Activated CD8-positive, alpha-beta memory T cell treated with anti-CD3 and anti-CD28 coated beads for 1 hour (primary cell): ENCODE data around the gene KCNAB3.
"Not testable (repeated sequence)": the region's sequence is repeated elsewhere in the genome, so short reads cannot be mapped to it uniquely, and the experiment has no call there.

Experiments
- DNase-seq, 2 donors: peaks; one replicate each; pipeline ENCODE4 v3.0.0-alpha.2; 2020; ENCODE audit warnings: low read depth in 1 of 2; ENCODE audit errors: extremely low read depth in 1 of 2

KCNAB3 gene

DNA sequence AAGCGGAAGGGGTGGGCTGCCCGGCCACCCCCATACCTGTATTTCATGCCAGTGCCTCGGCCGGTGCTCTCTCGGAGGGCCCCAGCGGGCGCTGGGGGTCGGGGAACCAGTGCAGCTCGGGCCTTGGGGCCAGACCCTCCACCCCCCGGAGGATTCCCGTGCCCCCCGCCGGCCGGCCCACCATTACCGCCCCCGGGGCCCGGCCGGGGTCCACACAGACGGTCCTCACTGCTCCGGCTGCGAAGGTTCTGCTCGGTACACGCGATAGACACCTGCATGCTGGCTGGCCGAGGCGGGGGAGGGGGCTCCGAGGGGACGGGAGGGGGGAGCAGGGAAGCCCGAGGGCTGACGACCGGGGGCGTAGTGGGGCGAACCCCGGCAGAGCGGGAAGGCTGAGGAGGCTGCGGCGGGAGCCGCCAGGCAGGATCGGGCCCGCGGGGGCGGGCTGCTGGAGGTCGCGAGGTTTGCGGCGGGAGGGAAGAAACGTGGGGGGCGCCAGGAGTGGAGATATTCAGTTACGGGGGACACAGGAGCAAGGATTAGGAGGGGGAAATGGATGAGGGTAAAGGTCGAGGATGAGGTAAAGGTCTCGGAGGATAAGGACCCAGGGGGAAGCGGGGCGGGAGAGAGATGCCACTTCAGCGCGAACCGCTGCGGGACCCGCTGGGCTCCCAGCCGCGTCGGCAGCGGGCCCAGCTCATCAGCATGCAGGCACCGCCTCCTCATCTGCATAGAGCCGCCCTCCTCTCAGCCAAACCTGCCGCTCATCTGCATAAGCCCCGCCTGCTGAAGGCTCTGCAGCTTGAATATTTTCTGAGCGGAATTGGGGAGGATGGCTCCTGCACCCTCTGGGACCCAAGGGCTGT, at the start of gene KCNAB3:
Gene KCNAB3, minus strand, starts transcription at position 699 of the 866 bp plus-strand sequence. Its CDS starts 421 bp downstream, at position 278.
- no peak for DNase-seq

DNA sequence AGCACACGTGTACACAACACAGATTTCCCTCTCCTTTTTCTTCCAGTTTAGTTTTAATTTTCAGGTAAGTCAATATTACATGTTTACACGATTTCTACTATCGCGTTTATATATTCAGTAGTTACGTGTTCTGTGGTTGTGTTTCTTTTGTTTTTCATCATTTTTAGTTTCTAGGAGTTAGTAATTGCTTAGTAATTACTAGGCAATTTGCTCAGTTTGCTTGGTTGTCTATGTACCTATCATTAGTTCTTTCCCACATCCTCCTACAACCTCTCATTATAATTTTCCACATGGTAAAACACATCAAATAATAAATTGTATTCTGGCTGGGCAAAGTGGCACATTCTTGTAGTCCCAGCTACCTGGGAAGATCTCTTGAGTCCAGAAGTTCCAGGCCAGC, 48.1 kb upstream of the KCNAB3 start:
- no peak for DNase-seq

DNA sequence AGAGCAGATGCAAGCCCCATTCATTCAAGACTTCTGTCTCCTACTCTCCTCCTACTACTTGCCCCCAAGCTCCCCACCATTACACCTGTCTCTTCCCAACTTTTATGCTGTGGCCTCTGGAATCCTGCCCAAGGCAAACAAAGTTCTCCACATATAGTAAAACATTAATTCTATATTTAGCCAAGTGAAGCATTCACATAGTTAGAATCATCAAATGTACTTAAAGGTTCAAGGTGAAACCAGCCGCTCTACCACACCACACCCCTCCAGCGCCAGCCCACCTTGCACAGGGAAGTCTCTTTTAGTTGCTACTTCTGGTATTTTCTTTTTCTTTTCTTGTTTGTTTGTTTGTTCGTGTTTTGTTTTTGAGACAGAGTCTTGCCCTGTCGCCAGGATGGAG, 47.4 kb upstream of the KCNAB3 start:
- DNase-seq: no peak

GRCh38 chr17:7974638-7975131, 45.0 kb upstream of the KCNAB3 start:
- no peak for DNase-seq

DNA sequence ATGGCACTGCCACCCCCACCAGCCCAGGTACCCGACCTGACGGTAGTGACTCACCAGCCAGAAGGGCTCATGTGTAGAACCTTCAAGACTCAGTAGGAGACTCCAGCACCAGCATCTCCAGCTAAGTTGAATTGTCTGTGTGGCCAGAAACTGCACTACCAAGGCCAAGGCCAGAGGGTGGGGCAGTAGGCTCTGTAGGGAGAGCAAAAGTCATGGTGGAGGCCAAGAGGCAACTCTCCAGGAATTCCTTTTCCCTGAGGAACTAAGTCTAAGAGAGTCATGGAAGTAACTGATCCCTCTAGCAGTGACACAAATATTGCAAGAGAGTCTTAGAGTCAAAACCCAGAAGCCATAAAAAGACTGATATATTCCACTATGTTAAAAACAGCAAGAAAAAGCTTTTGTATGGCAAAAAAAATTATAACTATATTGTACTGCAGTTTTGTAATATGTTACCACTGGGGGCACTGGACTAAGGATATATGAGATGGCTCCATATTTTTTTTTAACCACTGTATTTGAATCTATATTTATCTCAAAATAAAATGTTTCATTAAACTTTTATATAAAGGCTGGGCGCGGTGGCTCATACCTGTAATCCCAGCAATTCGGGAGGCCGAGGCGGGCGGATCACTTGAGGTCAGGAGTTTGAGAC, 42.6 kb upstream of the KCNAB3 start:
- DNase-seq: no peak

- DNase-seq: no peak
Measured at GRCh38 chr17:7971651-7972050, 42.0 kb upstream of the KCNAB3 start.

GRCh38 chr17:7969433-7969832, 39.8 kb upstream of the KCNAB3 start:
- no peak for DNase-seq

DNA sequence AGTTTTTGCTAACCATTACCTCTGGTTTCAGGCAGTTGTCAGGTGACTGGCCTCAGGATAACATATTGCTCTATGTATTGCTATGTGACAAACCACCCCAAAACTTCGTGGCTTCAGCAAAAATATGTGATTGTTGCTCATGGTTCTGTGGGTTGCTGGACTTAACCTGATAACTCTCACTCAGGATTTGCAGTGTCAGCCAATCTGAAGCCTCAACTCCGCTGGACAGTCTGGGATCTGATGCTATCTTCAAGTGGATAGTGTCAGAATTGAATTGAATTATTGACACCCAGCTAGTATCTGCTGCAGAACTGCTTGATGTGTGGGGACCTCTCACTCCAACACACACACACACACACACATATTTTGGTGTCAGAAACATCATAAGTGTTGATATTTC, 38.1 kb upstream of the KCNAB3 start:
- no peak for DNase-seq

DNA sequence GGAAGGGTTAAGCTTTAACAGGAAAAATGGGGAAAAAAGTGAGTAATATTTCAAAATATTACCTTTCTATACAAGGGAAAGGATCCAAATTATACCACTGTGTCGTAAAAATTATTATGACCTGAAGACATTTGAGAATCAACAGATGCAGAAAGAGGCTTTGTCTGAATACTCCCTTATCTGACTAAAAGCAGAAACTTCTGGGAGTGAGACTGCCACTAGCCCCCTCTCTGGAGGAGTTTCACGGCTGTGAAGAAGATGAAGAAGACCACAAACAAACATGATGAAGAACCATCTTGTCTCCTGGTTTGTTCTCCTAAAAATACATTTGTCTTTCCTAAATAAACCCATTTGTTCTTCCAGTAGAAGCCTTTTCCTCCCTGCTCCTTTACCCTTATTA, 31.8 kb upstream of the KCNAB3 start:
- no peak for DNase-seq

- no peak for DNase-seq
Measured at GRCh38 chr17:7959503-7960253, 30.0 kb upstream of the KCNAB3 start.

DNA sequence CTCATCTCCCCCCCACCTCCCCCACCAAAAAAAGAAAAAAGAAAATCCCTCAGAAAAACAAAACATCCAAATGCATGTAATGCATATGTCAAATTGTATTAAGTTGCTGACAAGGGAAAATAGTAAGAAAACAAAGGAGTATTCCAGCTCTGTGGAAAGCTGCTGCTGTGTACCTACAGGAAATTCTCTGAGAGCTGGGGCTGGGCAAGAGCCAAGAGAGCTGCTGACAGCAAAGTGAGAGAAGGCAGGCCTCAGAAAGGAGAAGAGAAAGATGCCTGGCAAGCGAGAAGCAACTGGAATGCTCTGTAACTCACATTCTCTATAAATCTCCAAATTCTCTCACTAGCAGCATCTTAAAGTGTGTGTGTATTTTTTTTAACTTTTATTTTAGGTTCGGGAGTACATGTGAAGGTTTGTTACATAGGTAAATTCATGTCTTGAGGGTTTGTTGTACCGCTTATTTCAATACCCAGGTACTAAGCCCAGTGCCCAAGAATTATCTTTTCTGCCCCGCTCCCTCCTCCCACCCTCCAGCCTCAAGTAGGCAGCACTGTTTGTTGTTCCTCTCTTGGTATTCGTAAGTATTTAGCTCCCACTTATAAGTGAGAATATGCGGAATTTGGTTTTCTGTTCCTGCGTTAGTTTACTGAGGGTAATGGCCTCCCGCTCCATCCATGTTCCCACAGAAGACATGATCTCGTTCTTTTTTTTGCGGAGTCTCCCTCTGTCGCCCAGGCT, 26.7 kb upstream of the KCNAB3 start:
- DNase-seq: no peak

GRCh38 chr17:7955414-7956227, 26.0 kb upstream of the KCNAB3 start:
- no peak for DNase-seq

DNA sequence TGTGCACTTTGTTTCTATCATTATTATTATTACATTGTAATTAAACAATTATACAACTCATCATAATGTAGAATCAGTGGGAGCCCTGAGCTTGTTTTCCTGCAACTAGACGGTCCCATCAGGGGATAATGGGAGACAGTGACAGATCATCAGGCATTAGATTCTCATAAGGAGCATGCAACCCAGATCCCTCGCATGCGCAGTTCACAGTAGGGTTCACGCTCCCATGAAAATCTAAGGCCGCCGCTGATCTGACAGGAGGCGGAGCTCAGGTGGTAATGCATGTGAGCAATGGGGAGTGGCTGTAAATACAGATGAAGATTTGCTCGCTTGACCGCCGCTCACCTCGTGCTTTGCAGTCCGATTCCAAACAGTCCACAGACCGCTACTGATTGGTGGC, 23.6 kb upstream of the KCNAB3 start:
- DNase-seq: not testable (repeated sequence)

DNA sequence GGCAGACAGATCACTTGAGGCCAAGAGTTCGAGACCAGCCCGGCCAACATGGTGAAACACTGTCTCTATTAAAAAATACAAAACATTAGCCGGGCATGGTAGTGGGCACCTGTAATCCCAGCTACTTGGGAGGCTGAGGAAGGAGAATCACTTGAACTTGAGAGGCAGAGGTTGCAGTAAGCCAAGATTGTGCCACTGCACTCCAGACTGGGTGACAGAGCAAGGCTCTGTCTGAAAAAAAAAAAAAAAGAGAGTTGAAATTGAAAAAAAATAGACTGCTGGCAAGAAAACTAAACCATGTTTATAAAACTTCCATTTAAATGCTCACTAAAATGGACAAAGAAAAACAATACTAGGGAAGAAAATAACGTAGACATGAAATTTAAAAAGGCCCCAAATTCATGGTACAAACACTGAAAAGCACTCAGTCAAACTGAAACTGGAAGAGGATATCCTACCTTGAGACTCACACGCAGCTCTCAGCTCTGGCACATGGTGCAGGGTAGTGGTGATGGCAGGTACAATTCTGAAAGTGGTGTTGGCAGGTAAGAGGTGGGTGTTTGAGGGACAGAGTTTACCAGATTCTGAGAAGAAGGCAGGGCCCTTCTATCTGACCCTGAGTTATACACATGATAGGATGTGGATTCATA, 21.6 kb upstream of the KCNAB3 start:
- no peak for DNase-seq

- no peak for DNase-seq
Measured at GRCh38 chr17:7950578-7950977, 20.9 kb upstream of the KCNAB3 start.

GRCh38 chr17:7947651-7948050, 18.0 kb upstream of the KCNAB3 start:
- DNase-seq: no peak

DNA sequence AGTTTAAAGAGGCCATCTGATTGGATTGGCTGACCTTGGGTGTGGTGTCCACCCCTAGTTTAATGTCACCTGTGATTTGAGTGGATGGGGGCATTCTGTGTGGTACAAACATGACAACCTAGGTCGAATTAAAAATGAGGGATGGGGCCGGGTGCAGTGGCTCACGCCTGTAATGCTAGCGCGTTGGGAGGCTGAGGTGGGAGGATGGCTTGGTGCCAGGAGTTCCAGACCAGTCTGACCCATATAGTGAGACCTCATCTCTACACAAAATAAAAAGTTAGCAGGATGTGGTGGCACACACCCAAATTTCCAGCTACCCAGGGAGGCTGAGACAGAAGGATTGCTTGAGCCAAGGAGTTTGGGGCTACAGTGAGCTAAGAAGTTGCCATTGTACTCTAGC, 16.8 kb upstream of the KCNAB3 start:
- DNase-seq: no peak

- no peak for DNase-seq
Measured at GRCh38 chr17:7945651-7946050, 16.0 kb upstream of the KCNAB3 start.

- no peak for DNase-seq
Measured at GRCh38 chr17:7944326-7944725, 14.7 kb upstream of the KCNAB3 start.
